PC-9 (cell line): ENCODE results near the gene CCDC80. TPM values are rescaled to one million over a fixed set of nuclear protein-coding genes. Genes with fewer than 3 reads are reported as not detected.

Experiments
- BruUV-seq: library from RNA; stranded (reverse); fragments of 400-500 nt; replicated peaks from 2 replicates; lab custom pipeline; 2021; lab: Mats Ljungman, UMichigan
- CTCF ChIA-PET: fragments of 300-600 bp; sonication (Branson Sonifier 250); formaldehyde crosslinking; loops from one replicate; lab custom pipeline; 2022; ENCODE audit warnings: antibody characterized with exemption; lab: Charles Lee
- POLR2A ChIA-PET: fragments of 300-600 bp; sonication (Branson Sonifier 250); formaldehyde crosslinking; loops from one replicate; lab custom pipeline; 2022; ENCODE audit warnings: antibody characterized with exemption; ENCODE audit not compliant: unreplicated experiment; lab: Charles Lee
- DNase-seq, 2 experiments: peaks; one replicate each; pipeline versions ENCODE4 v3.0.0 to v3.0.0-alpha.2; 2015 to 2022; ENCODE audit warnings: mixed read lengths in 1 of 2
- H2AFZ ChIP-seq: fragments of 200-600 bp; sonication (generic); 2 replicates; pipeline ENCODE4 v1.8.1; 2017; ENCODE audit warnings: antibody characterized with exemption
- H3F3A ChIP-seq: fragments of 200-600 bp; sonication (generic); 2 replicates; pipeline ENCODE4 v1.8.1; 2017; ENCODE audit warnings: antibody characterized with exemption, mild to moderate bottlenecking, low read depth; ENCODE audit not compliant: insufficient read depth
- H3K27ac ChIP-seq: fragments of 200-600 bp; sonication (generic); 2 replicates; pipeline ENCODE4 v1.6.1; 2016; ENCODE audit warnings: mixed run types
- H3K27me3 ChIP-seq: fragments of 200-600 bp; sonication (generic); 2 replicates; pipeline ENCODE4 v1.6.1; 2016; ENCODE audit warnings: low read depth, mixed run types; ENCODE audit not compliant: insufficient read depth
- H3K36me3 ChIP-seq: fragments of 200-600 bp; sonication (generic); 2 replicates; pipeline ENCODE4 v1.6.1; 2016; ENCODE audit warnings: low read depth, mixed run types
- H3K4me1 ChIP-seq: fragments of 200-600 bp; sonication (generic); replicated peaks from 2 replicates; pipeline ENCODE4 v1.6.1; 2016; ENCODE audit warnings: mixed run types; ENCODE audit not compliant: insufficient read depth
- H3K4me2 ChIP-seq: fragments of 200-600 bp; sonication (generic); 2 replicates; pipeline ENCODE4 v1.6.1; 2017; ENCODE audit warnings: mixed run types
- H3K4me3 ChIP-seq: fragments of 200-600 bp; sonication (generic); 2 replicates; pipeline ENCODE4 v1.6.1; 2016; ENCODE audit warnings: mixed run types
- H3K79me2 ChIP-seq: fragments of 200-600 bp; sonication (generic); 2 replicates; pipeline ENCODE4 v1.6.1; 2017; ENCODE audit warnings: low read depth, mixed run types
- H3K9me2 ChIP-seq: fragments of 200-600 bp; sonication (generic); 2 replicates; pipeline ENCODE4 v1.8.1; 2017; ENCODE audit warnings: mild to moderate bottlenecking; ENCODE audit not compliant: insufficient read depth
- H3K9me3 ChIP-seq: fragments of 200-600 bp; sonication (generic); 2 replicates; pipeline ENCODE4 v1.8.1; 2016; ENCODE audit warnings: low read depth; ENCODE audit not compliant: insufficient read depth
- H4K20me1 ChIP-seq: fragments of 200-600 bp; sonication (generic); 2 replicates; pipeline ENCODE4 v1.8.1; 2017; ENCODE audit not compliant: insufficient read depth
- CTCF ChIP-seq: fragments of 200-600 bp; sonication (generic); conservative IDR thresholded peaks from 2 replicates; pipeline ENCODE4 v1.6.1; 2017; ENCODE audit warnings: mixed run types, antibody characterized with exemption, mild to moderate bottlenecking, moderate library complexity
- EZH2 ChIP-seq: fragments of 200-600 bp; sonication (generic); IDR thresholded peaks from 2 replicates; pipeline ENCODE4 v1.8.0; 2017; ENCODE audit warnings: antibody characterized with exemption, low read depth
- intact Hi-C: fragments of 100-400 bp; cut with micrococcal nuclease; formaldehyde crosslinking; loops from one replicate; pipeline ENCODE4 v1.10.0; 2022; ENCODE audit not compliant: unreplicated experiment
- total RNA-seq: library from RNA; stranded (reverse); gene quantifications from 2 replicates; pipeline ENCODE4 v1.2.3, GENCODE V29; 2021

Gene CCDC80
- total RNA-seq, 1 experiment from 2014 or later, result 162 TPM

GRCh38 chr3:112561734-112562529 is 79.0 kb downstream of the CCDC80 start, which contains the start of the genes ATG3 and SLC35A5:
Gene ATG3 (minus strand): TSS chr3:112561962. CDS start chr3:112561528, 434 bp downstream.
Gene SLC35A5 (plus strand): TSS chr3:112562045. CDS start chr3:112563404, 1,359 bp downstream.
- Histone ChIP-seq H3K27ac (peak within 1 kb of the TSS; percentile 88), H3K27me3 (no peaks in the 10 kb centered on the region), H4K20me1 (peaks cover 9% of the 10 kb centered on the region; the same call in 1 of the 2 replicates), H3K4me1 (peaks cover 25% of the 10 kb centered on the region), H3K4me3 (peak within 1 kb of the TSS; percentile 93), H3K79me2 (peaks cover 54% of the 10 kb centered on the region), H3K36me3 (no peaks in the 10 kb centered on the region), H2AFZ (peak within 1 kb of the TSS; percentile 93), H3K9me2 (no peaks in the 10 kb centered on the region), H3F3A (peaks cover 20% of the 10 kb centered on the region), H3K4me2 (peak within 1 kb of the TSS; percentile 80), H3K9me3 (no peaks in the 10 kb centered on the region)
- DNase-seq, result peak; percentile 94 to 99
- POLR2A ChIA-PET, result interaction anchor here (0.6 to 0.7 kb wide), 4 partner anchors 20 to 170 kb away, joined by 3 to 5 read pairs (median 4); no protein-coding TSS in a partner anchor
- TSS peak; percentile 89 for BruUV-seq
- CTCF ChIA-PET, result interaction anchor here (0.6 to 0.7 kb wide), 3 partner anchors 173 to 653 kb away, joined by 3 read pairs; no protein-coding TSS in a partner anchor
- intact Hi-C loops, result loop anchor here (1.0 to 10.0 kb wide), 3 partner anchors 79 to 1133 kb away; partner anchors contain the start of genes CCDC80, GTPBP8 and USF3
- TF ChIP-seq CTCF (peak; percentile 14; the same call in 1 of the 2 replicates), EZH2 (no peak)

- H2AFZ ChIP-seq, result peak overlapping the region; percentile 93
- POLR2A ChIA-PET, result no interaction called here
- H3K9me2 ChIP-seq, result no peaks in the 10 kb centered on the region
These were observed 79.5 kb downstream of the CCDC80 start for GRCh38 chr3:112561484-112561733.

More at GRCh38 chr3:112561484-112561733, 79.5 kb downstream of the CCDC80 start:
- intact Hi-C loops, result loop anchor here (5.0 to 10.0 kb wide), 2 partner anchors 431 to 1133 kb away; partner anchors contain the start of genes GTPBP8 and USF3
- TF ChIP-seq CTCF (no peak), EZH2 (no peak)
- Histone ChIP-seq H3F3A (peaks cover 20% of the 10 kb centered on the region), H3K79me2 (peaks cover 56% of the 10 kb centered on the region), H3K4me1 (peaks cover 25% of the 10 kb centered on the region), H3K4me3 (peak overlapping the region; percentile 93), H3K4me2 (peak overlapping the region; percentile 80), H3K27me3 (no peaks in the 10 kb centered on the region), H4K20me1 (peaks cover 9% of the 10 kb centered on the region; the same call in 1 of the 2 replicates), H3K9me3 (no peaks in the 10 kb centered on the region), H3K36me3 (no peaks in the 10 kb centered on the region), H3K27ac (peak overlapping the region; percentile 88)
- CTCF ChIA-PET, result interaction anchor here (0.7 kb wide), 1 partner anchor 174 kb away, joined by 3 read pairs; no protein-coding TSS in a partner anchor
- no TSS peak for BruUV-seq
- peak in 1 of 2 experiments; percentile 36 for DNase-seq
